ENCODE results near the gene KCNC2.

GRCh38 chr12:75196408-75196807 is 13.2 kb downstream of the KCNC2 start:
- TF ChIP-seq CTCF (IDR thresholded peaks at IDR 0.05) (no peak), POLR2A (IDR thresholded peaks at IDR 0.05) (no peak)
